ENCODE data around the gene ENTPD8.

GRCh38 chr9:137478962-137479861 lies 38.1 kb upstream of the ENTPD8 start:
- TF ChIP-seq, protein P1, sequence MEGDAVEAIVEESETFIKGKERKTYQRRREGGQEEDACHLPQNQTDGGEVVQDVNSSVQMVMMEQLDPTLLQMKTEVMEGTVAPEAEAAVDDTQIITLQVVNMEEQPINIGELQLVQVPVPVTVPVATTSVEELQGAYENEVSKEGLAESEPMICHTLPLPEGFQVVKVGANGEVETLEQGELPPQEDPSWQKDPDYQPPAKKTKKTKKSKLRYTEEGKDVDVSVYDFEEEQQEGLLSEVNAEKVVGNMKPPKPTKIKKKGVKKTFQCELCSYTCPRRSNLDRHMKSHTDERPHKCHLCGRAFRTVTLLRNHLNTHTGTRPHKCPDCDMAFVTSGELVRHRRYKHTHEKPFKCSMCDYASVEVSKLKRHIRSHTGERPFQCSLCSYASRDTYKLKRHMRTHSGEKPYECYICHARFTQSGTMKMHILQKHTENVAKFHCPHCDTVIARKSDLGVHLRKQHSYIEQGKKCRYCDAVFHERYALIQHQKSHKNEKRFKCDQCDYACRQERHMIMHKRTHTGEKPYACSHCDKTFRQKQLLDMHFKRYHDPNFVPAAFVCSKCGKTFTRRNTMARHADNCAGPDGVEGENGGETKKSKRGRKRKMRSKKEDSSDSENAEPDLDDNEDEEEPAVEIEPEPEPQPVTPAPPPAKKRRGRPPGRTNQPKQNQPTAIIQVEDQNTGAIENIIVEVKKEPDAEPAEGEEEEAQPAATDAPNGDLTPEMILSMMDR (conservative IDR thresholded peaks at IDR 0.05 in 1 of 2, IDR thresholded peaks at IDR 0.05 in 1 of 2; ENCODE audit: extremely low read depth in 1 of 2, insufficient read depth in 1 of 2, low read depth in 1 of 2, low read length in 2 of 2), result no peak
- TF ChIP-seq EZH2 (IDR thresholded peaks at IDR 0.05; ENCODE audit: borderline replicate concordance, low read length), result no peak
